Smooth muscle cell of the pulmonary artery (primary cell): ENCODE measurements around the gene ANAPC1. TPM values are rescaled to one million over a fixed set of nuclear protein-coding genes. Genes with fewer than 3 reads are reported as not detected.

Experiments
- total RNA-seq: library from RNA; depleted of rRNA; stranded (reverse); fragments of >200 nt; gene quantifications from 2 replicates; pipeline ENCODE4 v1.2.3, GENCODE V29; 2014

ANAPC1 gene
- 49.9 and 52.5 TPM in 2 replicates for total RNA-seq

DNA sequence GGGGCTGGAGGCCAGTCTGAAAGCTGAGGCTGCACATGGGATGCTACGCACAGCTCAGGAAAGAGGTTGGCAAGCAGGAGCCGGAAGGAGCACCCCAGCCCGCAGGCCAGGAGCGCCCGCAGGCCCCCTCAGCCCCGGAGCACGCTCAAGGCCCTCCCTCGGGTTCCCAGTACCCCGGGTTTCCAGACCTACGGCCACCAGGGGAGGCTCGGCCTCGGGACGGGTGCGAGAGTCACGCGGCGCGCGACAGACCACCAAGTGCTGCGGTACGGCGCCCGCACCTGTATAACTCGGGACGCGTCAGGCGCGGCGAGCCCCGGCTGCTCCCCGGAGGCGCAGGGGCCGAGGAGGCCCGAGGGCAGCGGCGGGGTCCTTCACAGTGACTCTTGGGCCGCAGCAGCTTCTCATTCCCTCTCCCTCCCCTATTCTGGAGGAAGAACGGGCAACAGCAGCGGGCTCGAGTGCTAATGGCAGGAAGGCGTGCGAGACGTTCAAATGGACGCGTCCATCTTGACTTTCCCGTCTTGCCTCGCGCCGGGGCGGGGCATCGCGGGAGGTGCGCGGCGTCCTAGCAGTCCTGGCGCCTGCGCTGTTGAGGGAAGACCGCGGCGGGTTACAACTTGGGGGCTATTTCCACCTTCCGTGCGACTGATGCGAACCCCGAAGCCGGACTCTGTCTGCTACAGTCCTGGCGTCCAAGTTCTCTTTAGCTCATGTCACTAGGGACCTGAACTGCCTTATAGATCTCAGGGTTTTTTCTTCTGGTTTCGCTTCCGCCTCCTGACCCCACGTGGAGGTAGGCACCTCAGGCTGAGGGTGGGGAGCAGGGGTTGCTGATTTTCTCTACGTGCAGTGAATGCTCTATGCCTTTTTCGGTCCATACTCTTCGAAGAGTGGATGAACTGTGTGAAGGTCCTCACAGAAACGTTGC, at the start of gene ANAPC1:
Gene ANAPC1 (minus strand): TSS at position 533 of the 931 bp plus-strand sequence. CDS start 3,368 bp downstream, outside the sequence.

GRCh38 chr2:111897924-111898702, 14.1 kb upstream of the ANAPC1 start, which contains the start of gene MERTK:
Gene MERTK (plus strand): TSS chr2:111898607. CDS start chr2:111898736, 129 bp downstream.

Other genes starting within 250 kb of the ANAPC1 start
- gene MERTK, start 14.4 kb upstream of the ANAPC1 start, total RNA-seq = 0.69 and 0.91 TPM in 2 replicates
- gene TMEM87B, start 171.1 kb upstream of the ANAPC1 start, total RNA-seq = 29.4 and 49.3 TPM in 2 replicates